Heart right ventricle (tissue), 16 donors: ENCODE measurements around the gene VGLL4. TPM values are rescaled to one million over a fixed set of nuclear protein-coding genes. Genes with fewer than 3 reads are reported as not detected.

Source experiments
- ATAC-seq, 8 donors: fragments of 200-7000 bp; cut with Tn5 transposase; one replicate each; pipeline ENCODE4 v1.9.1; 2020; ENCODE audit warnings: mild to moderate bottlenecking in 8 of 8, moderate library complexity in 8 of 8, moderate number of reproducible peaks in 1 of 8
- DNase-seq, 2 donors: peaks; one replicate each; pipeline ENCODE4 v3.0.0-alpha.2; 2020
- H3K27ac ChIP-seq, 10 donors: fragments of 200-600 bp; sonication (generic) in 2 of 10; one replicate each; pipeline versions ENCODE4 v1.5.0 to v1.8.0; 2020 to 2022; ENCODE audit warnings: mild to moderate bottlenecking in 3 of 10
- H3K27me3 ChIP-seq, 7 donors: fragments of 200-600 bp; one replicate each; pipeline ENCODE4 v1.8.0; 2021 to 2022; ENCODE audit warnings: mild to moderate bottlenecking in 2 of 7
- H3K36me3 ChIP-seq, 9 donors: fragments of 200-600 bp; sonication (generic) in 1 of 9; one replicate each; pipeline versions ENCODE4 v1.5.0 to v1.8.0; 2020 to 2022; ENCODE audit warnings: mild to moderate bottlenecking in 2 of 9
- H3K4me1 ChIP-seq, 9 donors: fragments of 200-600 bp; sonication (generic) in 1 of 9; one replicate each; pipeline versions ENCODE4 v1.5.0 to v1.8.0; 2020 to 2022; ENCODE audit warnings: mild to moderate bottlenecking in 4 of 9
- H3K4me3 ChIP-seq, 10 donors: fragments of 200-600 bp; sonication (generic) in 2 of 10; one replicate each; pipeline versions ENCODE4 v1.5.0 to v1.8.0; 2020 to 2022; ENCODE audit warnings: mild to moderate bottlenecking in 7 of 10, moderate library complexity in 2 of 10
- H3K9me3 ChIP-seq, 11 donors: fragments of 200-600 bp in 10 of 11; sonication (generic) in 2 of 11; one replicate each; pipeline versions ENCODE4 v1.5.0 to v1.8.0; 2013 to 2022; ENCODE audit warnings: mild to moderate bottlenecking in 2 of 11, control low read depth in 1 of 11, moderate library complexity in 1 of 11
- CTCF ChIP-seq, 9 donors: fragments of 200-600 bp; sonication (generic) in 2 of 9; IDR thresholded peaks; one replicate each; pipeline versions ENCODE4 v1.5.0 to v1.8.0; 2021 to 2022; ENCODE audit warnings: antibody characterized with exemption in 9 of 9, mild to moderate bottlenecking in 5 of 9, moderate library complexity in 1 of 9
- WGBS, 2 donors: extraction: QIAGEN DNeasy Blood & Tissue Kit; methylation state at CpG; one replicate each; pipeline ENCODE4 v1.1.7; 2013; ENCODE audit warnings: inconsistent platforms in 1 of 2; 5-methylcytosine and 5-hydroxymethylcytosine counted together
- intact Hi-C, 10 donors: fragments of 100-400 bp; cut with DNase I; formaldehyde crosslinking; loops; one replicate each; pipeline versions ENCODE4 v1.11.1 to v1.14.2; 2022
- polyA plus RNA-seq, 2 donors: library from polyadenylated mRNA; stranded (reverse); fragments of 200-250 nt; gene quantifications; one replicate each; pipeline ENCODE4 v1.2.3, GENCODE V29; 2013
- total RNA-seq, 10 donors: library from RNA; stranded (reverse); fragmentation: NEBNext Ultra II Directional in 3 of 10; extraction: Animal tissue kit (Norgen Biotek cat#: 25700) in 3 of 10; gene quantifications; one replicate each; pipeline versions ENCODE4 v1.2.1 to v1.2.4, GENCODE V29; 2021 to 2023
- donor health status: Arrhythmogenic right ventricular cardiomyopathy.
- donor health status: ischemic (EF 13 %, LVEDD 7.1; RV severe dilation, severe dysfunction).
- donor health status: healthy with polysubstance abuse.
- donor health status: DM: no; HTN: yes; CAD: no.
- donor health status: DM: no; HTN: no; CAD: no.
- donor health status: ischemic (EF 25% LVEDD 6.9; RV normal size, moderate dysfunction).
- donor health status: ischemic (EF 25% LVEDD 5.7; RV mildly dilated, moderate dysfunction).
- donor health status: healthy.
- donor health status: DM: yes; HTN: yes; CAD: no.
- donor health status: Ischemic cardiomyopathy.
- donor health status: ischemic (EF 35%, LVEDD 5.7; RV mildly dilated, moderate dysfunction).
- donor health status: nonischemic (EF 11% LVEDD 7.7; RV severe dilation, severe dysfunction).
- donor health status: DM: yes; HTN: yes; CAD: no.
- donor health status: PGD.
- donor health status: ischemic (EF 29% LVEDD 5.4; RV normal size, mild dysfunction).
- donor health status: nonischemic (EF 23%, LVEDD 6.1; RV moderate dilation, normal function).

Gene VGLL4
- total and polyA plus RNA-seq, 12 donors = 14.5 to 46.1 (median 29.6) TPM

- no peak for ATAC-seq
- no peaks in the 10 kb centered on the region for H3K36me3 ChIP-seq
- intact Hi-C loops = no loop called here
Observed at GRCh38 chr3:11539677-11540076, 104.0 kb downstream of the VGLL4 start.

GRCh38 chr3:11539218-11539617 lies 104.5 kb downstream of the VGLL4 start:
- Histone ChIP-seq H3K27ac (no peak overlapping the region), H3K36me3 (no peaks in the 10 kb centered on the region), H3K9me3 (peaks cover 0 to 6% (median 0%) of the 10 kb centered on the region in 11 donors), H3K4me1 (peaks cover 0 to 18% (median 10%) of the 10 kb centered on the region in 9 donors), H3K27me3 (no peaks in the 10 kb centered on the region), H3K4me3 (no peak overlapping the region)
- no peak for TF ChIP-seq CTCF (IDR thresholded peaks at IDR 0.05)
- DNase-seq = no peak
- intact Hi-C loops = no loop called here
- WGBS, 2 donors = 99% methylated on average over 5 of the region's 5 CpGs
- no peak for ATAC-seq

More at GRCh38 chr3:11539677-11540076, 104.0 kb downstream of the VGLL4 start:
- no peak for TF ChIP-seq CTCF (IDR thresholded peaks at IDR 0.05)
- no peak overlapping the region for H3K4me3 ChIP-seq
- peaks cover under 1 to 18% (median 10%) of the 10 kb centered on the region in 9 donors for H3K4me1 ChIP-seq
- H3K27me3 ChIP-seq = no peaks in the 10 kb centered on the region
- peaks cover 0 to 6% (median 0%) of the 10 kb centered on the region in 11 donors for H3K9me3 ChIP-seq
- WGBS, 2 donors = 97 to 98% methylated on average over 14 of the region's 14 CpGs
- no peak for DNase-seq
- H3K27ac ChIP-seq = no peak overlapping the region

GRCh38 chr3:11538581-11538980 lies 105.1 kb downstream of the VGLL4 start:
- H3K27me3 ChIP-seq = no peaks in the 10 kb centered on the region
- H3K27ac ChIP-seq = no peak overlapping the region

GRCh38 chr3:11536936-11537612 lies 106.6 kb downstream of the VGLL4 start:
- WGBS, 2 donors = 90 to 97% methylated on average over 12 of the region's 12 CpGs
- ATAC-seq = no peak
- H3K4me1 ChIP-seq = peaks cover 0 to 22% (median 16%) of the 10 kb centered on the region in 9 donors
- no peak overlapping the region for H3K27ac ChIP-seq
- no peak for TF ChIP-seq CTCF (IDR thresholded peaks at IDR 0.05)
- no peaks in the 10 kb centered on the region for H3K9me3 ChIP-seq
- no peak for DNase-seq
- no peaks in the 10 kb centered on the region for H3K36me3 ChIP-seq
- no peak overlapping the region for H3K4me3 ChIP-seq
- no peaks in the 10 kb centered on the region for H3K27me3 ChIP-seq
- intact Hi-C loops = no loop called here

More at GRCh38 chr3:11538581-11538980, 105.1 kb downstream of the VGLL4 start:
- Histone ChIP-seq H3K4me1 (peaks cover 0 to 20% (median 12%) of the 10 kb centered on the region in 9 donors), H3K9me3 (peaks cover 0 to 2% (median 0%) of the 10 kb centered on the region in 11 donors), H3K4me3 (no peak overlapping the region), H3K36me3 (no peaks in the 10 kb centered on the region)
- intact Hi-C loops = no loop called here
- DNase-seq = no peak
- ATAC-seq = no peak
- 96 to 99% methylated on average over 3 of the region's 3 CpGs for WGBS, 2 donors
- no peak for TF ChIP-seq CTCF (IDR thresholded peaks at IDR 0.05)
